Transverse colon (tissue), 4 donors: ENCODE data around the gene SLC2A9.

Experiments
- POLR2A ChIP-seq: fragments of 450-650 bp; IDR thresholded peaks from one replicate; pipeline ENCODE4 v1.6.1; 2016; ENCODE audit warnings: antibody characterized with exemption, mild to moderate bottlenecking, moderate library complexity
- POLR2AphosphoS5 ChIP-seq, 3 donors: sonication (generic); formaldehyde crosslinking; IDR thresholded peaks; one replicate each; pipeline ENCODE4 v1.6.1; 2016; ENCODE audit warnings: antibody characterized with exemption in 3 of 3
- TF ChIP-seq, protein P1 (sequence below), 5 experiments: fragments of 200-600 bp in 3 of 5; fragments of 450-650 bp in 2 of 5; sonication (generic) in 3 of 5; IDR thresholded peaks; 1 replicate in 2 of 5; 2 replicates in 3 of 5; pipeline ENCODE4 v1.5.1; 2016 to 2017; ENCODE audit warnings: antibody characterized with exemption in 5 of 5, inconsistent platforms in 3 of 5, mild to moderate bottlenecking in 2 of 5, moderate library complexity in 1 of 5

DNA sequence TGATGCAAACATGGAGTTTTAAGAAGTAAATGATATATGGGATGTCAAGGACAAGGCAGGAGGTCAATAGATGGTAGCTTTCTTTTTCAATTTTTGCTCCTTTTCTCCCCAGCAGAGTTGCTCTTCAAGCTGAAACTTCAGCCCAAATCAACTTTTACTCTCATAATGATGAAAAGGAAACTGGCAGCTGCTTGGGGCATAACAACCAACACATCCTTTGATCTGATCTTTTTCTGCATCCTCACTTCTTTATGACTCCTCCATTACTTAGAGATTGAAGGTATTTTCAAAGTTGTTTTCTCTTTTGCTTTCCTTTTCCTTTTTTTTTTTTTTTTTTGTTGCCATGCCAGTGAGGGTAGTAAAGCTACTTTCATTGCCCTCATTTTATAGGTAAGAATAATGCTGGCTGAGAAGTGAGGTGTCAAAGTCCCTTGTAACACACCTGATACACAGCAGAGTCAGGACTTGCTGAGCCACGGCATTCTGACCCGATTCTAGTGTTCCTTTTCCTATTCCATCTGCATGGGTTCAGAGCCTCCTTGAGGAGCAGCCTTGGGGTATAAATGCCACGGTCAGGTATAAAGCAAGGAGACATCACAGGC lies 26.9 kb downstream of the SLC2A9 start:
- TF ChIP-seq, protein P1, sequence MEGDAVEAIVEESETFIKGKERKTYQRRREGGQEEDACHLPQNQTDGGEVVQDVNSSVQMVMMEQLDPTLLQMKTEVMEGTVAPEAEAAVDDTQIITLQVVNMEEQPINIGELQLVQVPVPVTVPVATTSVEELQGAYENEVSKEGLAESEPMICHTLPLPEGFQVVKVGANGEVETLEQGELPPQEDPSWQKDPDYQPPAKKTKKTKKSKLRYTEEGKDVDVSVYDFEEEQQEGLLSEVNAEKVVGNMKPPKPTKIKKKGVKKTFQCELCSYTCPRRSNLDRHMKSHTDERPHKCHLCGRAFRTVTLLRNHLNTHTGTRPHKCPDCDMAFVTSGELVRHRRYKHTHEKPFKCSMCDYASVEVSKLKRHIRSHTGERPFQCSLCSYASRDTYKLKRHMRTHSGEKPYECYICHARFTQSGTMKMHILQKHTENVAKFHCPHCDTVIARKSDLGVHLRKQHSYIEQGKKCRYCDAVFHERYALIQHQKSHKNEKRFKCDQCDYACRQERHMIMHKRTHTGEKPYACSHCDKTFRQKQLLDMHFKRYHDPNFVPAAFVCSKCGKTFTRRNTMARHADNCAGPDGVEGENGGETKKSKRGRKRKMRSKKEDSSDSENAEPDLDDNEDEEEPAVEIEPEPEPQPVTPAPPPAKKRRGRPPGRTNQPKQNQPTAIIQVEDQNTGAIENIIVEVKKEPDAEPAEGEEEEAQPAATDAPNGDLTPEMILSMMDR (IDR thresholded peaks at IDR 0.05) = no peak
- TF ChIP-seq POLR2A (no peak), POLR2AphosphoS5 (IDR thresholded peaks at IDR 0.05) (peak in 1 of 3 donors; percentile 30)
